ENCODE results near the gene MMP8. TPM values are rescaled to one million over a fixed set of nuclear protein-coding genes. Genes with fewer than 3 reads are reported as not detected.

Gene MMP8
- total and polyA plus RNA-seq, 8 donors, result 0.05 to 0.15 (median 0.08) TPM; not detected in 5

- Histone ChIP-seq H3K4me3 (no peak overlapping the region), H3K4me1 (no peaks in the 10 kb centered on the region), H3K27ac (no peak overlapping the region), H3K27me3 (no peaks in the 10 kb centered on the region), H3K36me3 (no peaks in the 10 kb centered on the region), H3K9me3 (no peaks in the 10 kb centered on the region)
- FAIRE-seq (no peak), ATAC-seq (no peak), DNase-seq (no peak)
- WGBS, 2 donors, result 62 to 80% methylated on average over 3 of the region's 3 CpGs
- TF ChIP-seq, protein P1, sequence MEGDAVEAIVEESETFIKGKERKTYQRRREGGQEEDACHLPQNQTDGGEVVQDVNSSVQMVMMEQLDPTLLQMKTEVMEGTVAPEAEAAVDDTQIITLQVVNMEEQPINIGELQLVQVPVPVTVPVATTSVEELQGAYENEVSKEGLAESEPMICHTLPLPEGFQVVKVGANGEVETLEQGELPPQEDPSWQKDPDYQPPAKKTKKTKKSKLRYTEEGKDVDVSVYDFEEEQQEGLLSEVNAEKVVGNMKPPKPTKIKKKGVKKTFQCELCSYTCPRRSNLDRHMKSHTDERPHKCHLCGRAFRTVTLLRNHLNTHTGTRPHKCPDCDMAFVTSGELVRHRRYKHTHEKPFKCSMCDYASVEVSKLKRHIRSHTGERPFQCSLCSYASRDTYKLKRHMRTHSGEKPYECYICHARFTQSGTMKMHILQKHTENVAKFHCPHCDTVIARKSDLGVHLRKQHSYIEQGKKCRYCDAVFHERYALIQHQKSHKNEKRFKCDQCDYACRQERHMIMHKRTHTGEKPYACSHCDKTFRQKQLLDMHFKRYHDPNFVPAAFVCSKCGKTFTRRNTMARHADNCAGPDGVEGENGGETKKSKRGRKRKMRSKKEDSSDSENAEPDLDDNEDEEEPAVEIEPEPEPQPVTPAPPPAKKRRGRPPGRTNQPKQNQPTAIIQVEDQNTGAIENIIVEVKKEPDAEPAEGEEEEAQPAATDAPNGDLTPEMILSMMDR (IDR thresholded peaks at IDR 0.05), result no peak
- intact Hi-C loops (cut with DNase I), result no loop called here
Observed at GRCh38 chr11:102695201-102695600, 29.6 kb downstream of the MMP8 start.

DNA sequence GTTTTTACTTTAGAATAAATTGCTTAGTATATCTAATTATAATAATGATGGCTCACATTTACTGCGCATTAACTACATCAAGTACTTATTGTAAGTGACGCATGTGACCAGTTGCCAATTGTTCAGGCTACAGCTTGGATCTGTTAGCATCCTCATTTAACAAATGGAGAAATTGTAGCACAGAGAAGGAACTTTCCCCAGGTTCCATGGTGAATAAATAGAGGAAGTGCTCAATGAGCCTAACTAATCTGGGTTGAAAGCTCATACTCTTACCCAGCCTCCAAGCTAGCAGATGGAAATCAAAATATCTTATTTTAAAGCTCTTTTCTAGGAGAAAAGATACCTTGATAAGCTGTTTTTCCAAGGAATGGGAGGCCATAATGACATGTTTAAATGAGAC is 39.0 kb downstream of the MMP8 start:
- FAIRE-seq, result no peak
- no peak overlapping the region for H3K4me3 ChIP-seq
- intact Hi-C loops (cut with DNase I), result no loop called here
- H3K27me3 ChIP-seq, result peaks cover 0 to 4% (median 0%) of the 10 kb centered on the region in 4 donors
- no peak for DNase-seq
- TF ChIP-seq, protein P1 (IDR thresholded peaks at IDR 0.05), result no peak
- H3K4me1 ChIP-seq, result no peaks in the 10 kb centered on the region
- H3K27ac ChIP-seq, result no peak overlapping the region
- ATAC-seq, result no peak
- H3K9me3 ChIP-seq, result no peaks in the 10 kb centered on the region
- no peaks in the 10 kb centered on the region for H3K36me3 ChIP-seq
- 97 to 99% methylated on average over 2 of the region's 2 CpGs for WGBS, 2 donors

- ATAC-seq, result no peak
- WGBS, 2 donors, result 63 to 70% methylated on average over 3 of the region's 3 CpGs
- no peak for DNase-seq
- Histone ChIP-seq H3K4me3 (no peak overlapping the region), H3K4me1 (no peaks in the 10 kb centered on the region), H3K27ac (no peak overlapping the region), H3K9me3 (no peaks in the 10 kb centered on the region), H3K36me3 (no peaks in the 10 kb centered on the region), H3K27me3 (peaks cover 0 to 4% (median 0%) of the 10 kb centered on the region in 4 donors)
- FAIRE-seq, result no peak
- intact Hi-C loops (cut with DNase I), result no loop called here
- TF ChIP-seq, protein P1 (IDR thresholded peaks at IDR 0.05), result no peak
Observed at GRCh38 chr11:102685338-102685737, 39.4 kb downstream of the MMP8 start.

- ATAC-seq, result no peak
- Histone ChIP-seq H3K4me3 (no peak overlapping the region), H3K9me3 (no peaks in the 10 kb centered on the region), H3K27me3 (peaks cover 0 to 4% (median 0%) of the 10 kb centered on the region in 4 donors), H3K4me1 (no peaks in the 10 kb centered on the region), H3K27ac (no peak overlapping the region), H3K36me3 (no peaks in the 10 kb centered on the region)
- TF ChIP-seq, protein P1 (IDR thresholded peaks at IDR 0.05), result no peak
- 40 to 57% methylated on average over 4 of the region's 4 CpGs for WGBS, 2 donors
- no peak for DNase-seq
- intact Hi-C loops (cut with DNase I), result no loop called here
- no peak for FAIRE-seq
Observed at GRCh38 chr11:102683277-102683676, 41.5 kb downstream of the MMP8 start.

DNA sequence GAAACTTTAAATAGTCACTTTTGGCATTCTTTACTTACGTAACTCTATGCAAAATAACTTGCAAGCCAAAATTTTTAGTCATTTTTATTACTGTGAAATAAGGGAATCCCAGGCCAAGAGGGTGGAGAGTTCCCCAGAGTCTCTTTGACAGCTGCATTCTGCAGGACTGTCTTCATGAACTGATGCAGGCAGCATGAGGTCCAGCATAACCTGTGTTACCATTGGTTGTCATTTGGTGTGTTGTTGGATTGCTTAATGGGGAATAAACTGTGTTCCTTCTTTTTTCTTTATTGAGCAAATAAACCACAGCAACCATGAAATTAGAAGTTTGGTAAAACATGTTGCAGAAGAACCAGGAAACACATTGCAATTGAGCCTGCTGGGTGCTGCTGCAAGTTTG is 43.8 kb downstream of the MMP8 start:
- ATAC-seq (peak in 2 of 4 donors; percentile 48 to 62), DNase-seq (no peak), FAIRE-seq (no peak)
- H3K9me3 ChIP-seq, result no peaks in the 10 kb centered on the region
- TF ChIP-seq, protein P1 (IDR thresholded peaks at IDR 0.05), result no peak
- peaks cover 0 to 4% (median 0%) of the 10 kb centered on the region in 4 donors for H3K27me3 ChIP-seq
- 72 to 74% methylated on average over 1 of the region's 1 CpG for WGBS, 2 donors
- intact Hi-C loops (cut with DNase I), result no loop called here
- H3K27ac ChIP-seq, result no peak overlapping the region
- no peaks in the 10 kb centered on the region for H3K36me3 ChIP-seq
- no peaks in the 10 kb centered on the region for H3K4me1 ChIP-seq
- H3K4me3 ChIP-seq, result no peak overlapping the region

Data from pancreas (tissue), 10 donors.